GM12892 (cell line): ENCODE measurements around the gene GNPTG.

ENCODE experiments used
- DNase-seq: peaks from one replicate; pipeline ENCODE4 v3.0.0; 2011; ENCODE audit not compliant: insufficient read length
- FAIRE-seq: peaks from 2 replicates; lab custom pipeline; 2011; peaks lifted over from hg19 to GRCh38; lab: Jason Lieb, UNC
- POLR2A ChIP-seq: IDR thresholded peaks from 2 replicates; pipeline ENCODE4 v1.6.1; 2011; ENCODE audit warnings: low read depth, low read length, control low read depth
- POLR2AphosphoS5 ChIP-seq: IDR thresholded peaks from 2 replicates; pipeline ENCODE4 v1.6.1; 2011; ENCODE audit warnings: low read depth, low read length, control low read depth
- TAF1 ChIP-seq: IDR thresholded peaks from 2 replicates; pipeline ENCODE4 v1.6.1; 2011; ENCODE audit warnings: low read depth, mild to moderate bottlenecking, control low read depth, low read length, borderline replicate concordance

GNPTG gene

GRCh38 chr16:1371054-1371978 is 19.6 kb downstream of the GNPTG start:
- no peak for FAIRE-seq
- no peak for DNase-seq
- no peak for TF ChIP-seq POLR2A
- no peak for TF ChIP-seq TAF1
- no peak for TF ChIP-seq POLR2AphosphoS5

- DNase-seq (no peak), FAIRE-seq (no peak)
- TF ChIP-seq POLR2A, result no peak
- TF ChIP-seq POLR2AphosphoS5, result no peak
- no peak for TF ChIP-seq TAF1
Measured at GRCh38 chr16:1372292-1372950, 20.7 kb downstream of the GNPTG start.

- no peak for DNase-seq
- FAIRE-seq, result no peak
- TF ChIP-seq POLR2A (no peak), TAF1 (no peak), POLR2AphosphoS5 (no peak)
Measured at GRCh38 chr16:1374418-1375297, 22.9 kb downstream of the GNPTG start.

- TF ChIP-seq TAF1, result no peak
- no peak for TF ChIP-seq POLR2A
- no peak for TF ChIP-seq POLR2AphosphoS5
- FAIRE-seq, result no peak
Measured at GRCh38 chr16:1375298-1375640, 23.5 kb downstream of the GNPTG start.

GRCh38 chr16:1375741-1376410 is 24.1 kb downstream of the GNPTG start:
- DNase-seq (no peak), FAIRE-seq (no peak)
- no peak for TF ChIP-seq TAF1
- TF ChIP-seq POLR2A, result no peak; the same call in 1 of the 2 replicates

More at GRCh38 chr16:1375298-1375640, 23.5 kb downstream of the GNPTG start:
- no peak for DNase-seq

- FAIRE-seq, result no peak
Measured at GRCh38 chr16:1377406-1378010, 25.8 kb downstream of the GNPTG start.

DNA sequence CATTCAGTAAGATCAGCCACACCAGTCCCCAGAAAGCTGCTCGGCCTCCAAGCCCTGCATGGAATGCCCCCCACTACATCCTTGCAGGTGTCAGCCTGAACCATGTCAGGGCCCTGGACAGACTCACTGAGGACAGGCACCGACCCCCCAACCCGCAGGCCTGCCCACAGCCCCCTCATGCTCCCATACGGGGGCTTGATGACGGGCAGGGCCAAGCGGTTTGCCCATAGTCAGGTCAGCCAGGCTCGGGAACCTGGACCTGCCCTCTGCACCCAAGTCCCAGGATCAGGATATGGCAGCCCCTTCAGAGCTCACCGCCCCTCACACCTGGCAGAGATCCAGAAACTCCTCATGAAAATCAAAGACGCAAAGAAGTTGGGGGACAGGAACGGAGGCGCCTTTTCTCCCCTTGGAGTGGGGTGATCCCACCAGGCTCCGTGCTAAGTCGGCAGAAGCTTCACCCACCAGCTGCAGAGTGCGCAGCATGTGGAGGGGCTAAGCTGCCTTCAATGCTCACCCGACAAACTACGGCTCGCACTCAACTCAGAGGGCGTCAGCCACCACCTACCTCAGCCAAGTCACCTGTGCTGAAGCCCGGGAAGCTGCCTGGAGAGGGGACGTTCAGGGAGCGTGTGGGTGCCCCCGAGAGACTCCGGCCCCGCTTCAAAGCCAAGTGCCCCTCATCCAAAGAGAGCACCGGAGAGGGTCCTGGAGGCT is 26.5 kb downstream of the GNPTG start:
- no peak for FAIRE-seq
- DNase-seq, result no peak
- TF ChIP-seq POLR2AphosphoS5, result no peak

More at GRCh38 chr16:1377406-1378010, 25.8 kb downstream of the GNPTG start:
- no peak for TF ChIP-seq POLR2AphosphoS5
- no peak for TF ChIP-seq TAF1
- no peak for TF ChIP-seq POLR2A
- DNase-seq, result no peak

DNA sequence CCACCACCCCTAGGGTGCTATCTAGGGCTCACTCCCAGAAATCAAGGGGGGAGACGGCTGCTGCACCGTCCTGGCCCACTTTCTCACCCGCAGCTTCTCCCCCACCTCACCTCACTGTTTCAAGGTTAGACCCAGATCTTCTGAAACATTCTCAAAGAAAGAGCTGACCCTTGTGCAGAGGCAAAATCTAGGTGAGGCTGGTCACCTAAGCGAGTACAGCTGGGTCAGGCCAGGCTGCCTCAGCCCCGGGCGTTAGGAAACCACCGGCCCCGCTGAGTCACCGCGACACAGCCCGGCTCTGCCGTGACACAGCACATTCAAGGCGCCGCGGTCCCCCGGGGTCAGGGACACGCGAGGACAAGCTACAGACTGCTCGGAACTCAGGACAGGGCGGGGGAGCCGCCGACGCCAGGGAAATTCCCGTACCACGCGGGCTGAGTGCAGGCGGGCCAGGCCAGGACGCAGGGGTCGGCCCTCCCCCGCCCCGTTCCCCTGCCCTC is 27.1 kb downstream of the GNPTG start:
- peak; percentile 59 for DNase-seq
- TF ChIP-seq POLR2AphosphoS5 (no peak), POLR2A (no peak), TAF1 (no peak)
- peak; percentile 89 for FAIRE-seq

DNA sequence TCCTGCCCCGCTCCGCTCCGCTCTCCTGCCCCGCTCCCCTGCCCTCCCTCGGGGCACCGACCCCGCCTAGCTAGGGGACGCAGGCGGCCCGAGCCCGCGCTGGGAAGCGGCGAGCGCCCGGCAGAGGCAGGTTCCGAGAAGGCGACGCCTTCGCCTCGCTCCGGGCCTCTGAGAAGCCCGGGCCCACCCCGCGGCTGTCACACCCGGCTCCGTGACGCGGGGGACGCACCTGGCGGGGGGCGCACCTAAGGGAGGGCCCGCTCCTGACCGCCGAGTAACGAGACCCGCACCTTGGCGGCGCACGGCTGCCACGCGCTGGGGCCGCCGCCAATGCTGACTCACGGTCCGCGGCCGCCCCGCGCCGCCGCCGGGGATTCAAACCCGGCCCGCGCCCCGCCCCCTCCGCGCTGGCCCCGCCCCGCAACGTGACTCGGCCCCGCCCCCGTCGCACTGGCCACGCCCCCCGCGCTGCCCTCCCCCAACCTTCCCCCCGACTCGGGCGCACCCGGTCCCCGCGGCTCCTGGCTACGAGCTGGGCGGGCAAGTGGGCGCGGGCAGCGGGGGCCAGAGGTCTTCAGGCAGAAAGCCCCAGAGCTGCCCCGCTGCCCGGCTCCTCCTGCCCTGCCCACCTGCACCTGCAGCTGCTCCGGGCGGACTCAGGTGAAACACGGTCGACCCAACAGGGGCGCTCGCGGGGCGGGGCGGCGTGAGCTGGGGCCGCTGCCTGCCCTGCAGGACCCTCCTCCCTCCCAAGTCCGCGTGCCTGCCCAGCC is 27.8 kb downstream of the GNPTG start:
- TF ChIP-seq TAF1 (no peak), POLR2A (peak; percentile 51; the same call in 1 of the 2 replicates)
- DNase-seq (peak; percentile 84), FAIRE-seq (no peak)

DNA sequence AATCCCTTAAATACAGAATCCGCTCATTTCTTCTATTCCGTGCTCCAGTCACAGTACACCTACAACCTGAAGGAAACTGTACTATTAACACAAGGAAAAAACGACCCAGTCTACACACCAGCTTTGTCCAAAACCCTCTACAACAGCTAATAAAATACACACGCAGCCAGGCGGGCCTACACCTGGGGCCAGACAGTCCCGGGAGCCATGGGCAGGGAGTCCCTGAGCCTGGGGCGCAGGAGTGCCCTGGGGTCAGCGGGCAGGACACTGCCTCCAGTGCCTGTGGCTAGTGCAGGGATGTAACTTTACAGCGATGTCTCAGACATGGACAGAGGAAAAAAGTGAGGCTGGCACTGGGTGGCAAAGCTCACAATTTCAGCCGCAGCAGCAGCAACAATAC is 28.5 kb downstream of the GNPTG start:
- TF ChIP-seq TAF1, result no peak
- TF ChIP-seq POLR2AphosphoS5, result no peak
- TF ChIP-seq POLR2A, result no peak
- FAIRE-seq (no peak), DNase-seq (no peak)
